ENCODE data around the gene CTAGE1. TPM values are rescaled to one million over a fixed set of nuclear protein-coding genes. Genes with fewer than 3 reads are reported as not detected.

Gene CTAGE1
- total RNA-seq, 1 donor from 2014 or later: not detected

DNA sequence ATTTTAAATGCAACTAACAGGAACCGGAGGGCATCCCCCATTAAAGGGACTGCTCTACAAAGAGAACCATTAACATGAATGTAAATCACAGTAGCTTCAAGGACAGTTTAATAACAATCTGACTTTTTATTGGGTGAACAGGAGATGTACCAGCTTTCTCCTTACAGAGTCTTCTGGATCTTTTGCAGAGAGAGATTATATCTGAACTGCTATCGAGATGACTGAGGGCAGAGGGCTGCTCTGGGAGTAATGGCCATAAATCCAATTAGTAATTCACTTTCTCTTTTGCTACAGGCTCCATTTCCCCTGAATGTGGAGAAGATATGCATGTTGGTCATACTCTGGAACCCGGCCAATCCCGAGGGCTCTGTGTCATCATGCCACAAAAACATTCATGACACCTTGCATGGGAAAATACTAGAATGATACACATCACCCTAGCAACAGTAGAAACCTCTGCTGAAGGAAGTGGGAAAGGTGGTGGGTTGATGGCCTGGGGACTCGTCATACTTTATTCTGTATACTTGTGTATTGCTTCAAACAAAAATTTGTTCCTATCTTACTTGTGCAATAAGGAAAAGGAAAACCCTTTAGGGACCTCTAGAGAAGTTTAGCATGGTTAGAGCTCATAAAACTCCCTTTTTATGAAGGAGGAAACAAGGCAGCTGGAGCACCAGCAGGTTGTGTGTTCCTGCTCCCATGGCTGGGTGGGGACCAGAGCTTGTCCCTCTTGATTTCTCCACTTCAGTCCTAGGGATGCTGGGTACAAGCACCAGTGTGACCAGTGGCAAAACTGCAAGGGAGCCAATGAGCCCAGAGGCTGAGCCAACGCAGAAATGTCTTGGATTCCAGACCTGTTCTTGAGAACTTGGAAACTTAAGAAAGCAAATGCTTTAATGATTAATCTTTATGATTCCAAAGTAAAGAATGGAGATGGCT, 26.0 kb downstream of the CTAGE1 start:
- intact Hi-C loops (cut with micrococcal nuclease): no loop called here
- Mint-ChIP-seq H3K4me1 (no peaks in the 10 kb centered on the region), H3K4me3 (no peak overlapping the region), H3K36me3 (ENCODE audit: low read depth) (no peaks in the 10 kb centered on the region), H3K9me3 (peaks cover 9% of the 10 kb centered on the region), H3K27me3 (no peaks in the 10 kb centered on the region), H3K27ac (no peak overlapping the region)
- no peak for DNase-seq

DNA sequence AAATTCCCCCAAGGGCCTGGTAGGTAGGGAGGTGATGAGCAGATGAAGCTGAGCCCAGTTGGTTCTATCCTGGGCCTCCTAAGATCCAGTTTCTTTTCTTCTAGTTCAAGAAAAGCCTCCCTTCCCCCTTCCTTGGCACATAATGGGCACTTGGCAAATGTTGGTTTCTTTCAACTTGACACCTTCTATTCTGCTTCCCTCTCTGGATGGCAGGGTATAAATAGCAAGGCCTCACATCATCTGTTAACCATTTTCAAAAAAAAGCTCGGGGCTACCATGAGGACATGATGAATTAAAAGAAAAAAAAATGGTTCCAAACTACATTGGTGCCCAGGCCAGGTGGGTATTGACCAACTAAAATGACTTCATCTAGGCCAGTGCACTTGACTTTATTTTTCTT, 29.9 kb downstream of the CTAGE1 start:
- Mint-ChIP-seq H3K27ac (no peak overlapping the region), H3K36me3 (ENCODE audit: low read depth) (no peaks in the 10 kb centered on the region), H3K9me3 (peaks cover 9% of the 10 kb centered on the region), H3K4me1 (no peaks in the 10 kb centered on the region), H3K4me3 (no peak overlapping the region), H3K27me3 (no peaks in the 10 kb centered on the region)
- DNase-seq: no peak
- intact Hi-C loops (cut with micrococcal nuclease): no loop called here

GRCh38 chr18:22387364-22387763, 30.4 kb downstream of the CTAGE1 start:
- Mint-ChIP-seq H3K4me1 (no peaks in the 10 kb centered on the region), H3K9me3 (peaks cover 9% of the 10 kb centered on the region), H3K27me3 (no peaks in the 10 kb centered on the region), H3K36me3 (ENCODE audit: low read depth) (no peaks in the 10 kb centered on the region), H3K27ac (no peak overlapping the region), H3K4me3 (no peak overlapping the region)
- no peak for DNase-seq
- intact Hi-C loops (cut with micrococcal nuclease): no loop called here

DNA sequence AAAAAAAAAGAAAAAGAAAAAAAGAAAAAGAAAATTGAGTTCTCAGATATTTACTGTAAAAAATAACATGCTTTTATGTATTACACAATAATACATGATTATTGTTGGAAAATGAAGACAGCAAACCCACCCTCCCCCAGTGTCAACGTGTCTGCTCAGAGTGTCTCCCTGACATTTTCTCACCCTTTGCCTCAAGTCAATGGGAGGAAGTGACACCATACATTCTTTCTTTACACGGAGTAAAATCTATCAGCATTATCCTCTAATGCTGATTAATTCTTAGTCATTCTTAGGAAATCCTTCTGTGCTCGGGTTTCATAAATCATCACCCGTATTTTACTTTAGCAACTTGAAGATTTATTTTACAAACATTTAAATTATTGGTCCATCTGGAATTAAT, 32.0 kb downstream of the CTAGE1 start:
- no peaks in the 10 kb centered on the region for H3K4me1 Mint-ChIP-seq
- DNase-seq: no peak
- no peaks in the 10 kb centered on the region for H3K36me3 Mint-ChIP-seq (ENCODE audit: low read depth)
- H3K27me3 Mint-ChIP-seq: no peaks in the 10 kb centered on the region
- no peak overlapping the region for H3K4me3 Mint-ChIP-seq
- intact Hi-C loops (cut with micrococcal nuclease): no loop called here
- peaks cover 9% of the 10 kb centered on the region for H3K9me3 Mint-ChIP-seq
- no peak overlapping the region for H3K27ac Mint-ChIP-seq

DNA sequence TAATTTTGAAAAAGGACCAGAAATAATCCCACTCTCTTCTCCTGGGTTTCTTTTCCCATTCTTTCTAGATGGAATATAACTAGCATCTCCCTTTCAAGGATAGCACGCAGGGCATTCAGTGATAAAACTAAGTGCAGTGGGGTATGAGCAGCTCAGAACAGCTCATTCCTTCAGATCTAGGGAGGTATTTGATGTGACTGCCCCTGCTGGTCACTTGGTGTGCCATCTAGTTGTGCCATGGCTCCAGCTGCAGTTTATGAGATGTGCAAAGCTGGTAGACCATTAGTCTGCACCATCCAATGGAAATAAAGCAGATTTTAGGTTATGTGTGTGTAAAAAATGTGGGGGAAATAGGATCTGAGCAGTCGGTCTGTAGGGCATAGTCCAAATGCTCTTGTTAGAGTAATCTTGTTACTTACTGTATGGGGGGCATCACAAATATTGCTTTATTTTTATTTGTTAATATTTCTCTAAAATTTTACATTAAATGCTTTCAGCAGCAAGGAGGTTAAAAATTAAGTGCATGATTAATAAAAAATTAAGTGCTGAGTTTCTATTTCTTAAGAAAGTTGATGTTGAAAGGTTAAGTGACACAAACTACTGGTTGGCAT, 38.9 kb downstream of the CTAGE1 start:
- no peaks in the 10 kb centered on the region for H3K36me3 Mint-ChIP-seq (ENCODE audit: low read depth)
- H3K27me3 Mint-ChIP-seq: no peaks in the 10 kb centered on the region
- H3K27ac Mint-ChIP-seq: no peak overlapping the region
- no peaks in the 10 kb centered on the region for H3K4me1 Mint-ChIP-seq
- H3K4me3 Mint-ChIP-seq: no peak overlapping the region
- no peaks in the 10 kb centered on the region for H3K9me3 Mint-ChIP-seq
- intact Hi-C loops (cut with micrococcal nuclease): no loop called here
- no peak for DNase-seq

DNA sequence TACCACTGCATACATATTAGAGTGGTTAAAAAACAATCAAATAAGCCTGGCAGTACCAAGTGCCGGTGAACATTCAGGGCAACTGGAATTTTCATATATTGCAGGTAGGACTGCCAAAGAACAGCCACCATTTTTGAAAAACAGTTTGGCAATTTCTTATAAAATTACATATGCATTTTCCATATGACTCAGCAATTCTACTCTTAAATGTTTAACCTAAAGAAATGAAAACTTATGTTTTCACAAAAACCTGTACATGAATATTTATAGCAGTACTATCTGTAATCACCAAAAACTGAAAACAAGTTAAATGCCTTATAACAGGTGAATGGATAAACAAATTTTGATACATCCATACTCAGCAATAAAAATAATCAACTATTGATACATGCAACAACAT, 39.9 kb downstream of the CTAGE1 start:
- Mint-ChIP-seq H3K4me3 (no peak overlapping the region), H3K4me1 (no peaks in the 10 kb centered on the region), H3K27me3 (no peaks in the 10 kb centered on the region), H3K27ac (no peak overlapping the region), H3K9me3 (no peaks in the 10 kb centered on the region), H3K36me3 (ENCODE audit: low read depth) (no peaks in the 10 kb centered on the region)
- DNase-seq: no peak
- intact Hi-C loops (cut with micrococcal nuclease): no loop called here

DNA sequence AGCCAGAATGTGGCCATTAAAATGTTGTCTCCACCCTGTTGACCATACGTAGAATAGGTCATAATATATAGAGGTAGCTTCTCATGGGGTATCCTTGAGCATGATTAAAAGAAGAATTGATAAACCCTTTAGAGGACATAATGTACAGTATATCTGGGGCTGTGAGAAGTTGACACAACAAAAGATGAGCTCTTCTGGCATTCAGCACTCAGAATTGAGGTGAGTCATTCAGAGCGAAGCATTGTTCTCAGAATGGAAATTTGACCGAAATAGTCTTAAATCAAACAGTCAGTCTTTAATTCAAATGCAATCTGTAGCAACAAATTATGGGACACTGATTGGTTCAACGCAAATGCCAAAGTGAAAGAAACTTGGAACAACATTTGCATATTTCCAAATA, 47.3 kb downstream of the CTAGE1 start:
- no peaks in the 10 kb centered on the region for H3K4me1 Mint-ChIP-seq
- no peaks in the 10 kb centered on the region for H3K27me3 Mint-ChIP-seq
- no peak for DNase-seq
- no peaks in the 10 kb centered on the region for H3K36me3 Mint-ChIP-seq (ENCODE audit: low read depth)
- H3K27ac Mint-ChIP-seq: no peak overlapping the region
- intact Hi-C loops (cut with micrococcal nuclease): no loop called here
- no peak overlapping the region for H3K4me3 Mint-ChIP-seq
- H3K9me3 Mint-ChIP-seq: no peaks in the 10 kb centered on the region

DNA sequence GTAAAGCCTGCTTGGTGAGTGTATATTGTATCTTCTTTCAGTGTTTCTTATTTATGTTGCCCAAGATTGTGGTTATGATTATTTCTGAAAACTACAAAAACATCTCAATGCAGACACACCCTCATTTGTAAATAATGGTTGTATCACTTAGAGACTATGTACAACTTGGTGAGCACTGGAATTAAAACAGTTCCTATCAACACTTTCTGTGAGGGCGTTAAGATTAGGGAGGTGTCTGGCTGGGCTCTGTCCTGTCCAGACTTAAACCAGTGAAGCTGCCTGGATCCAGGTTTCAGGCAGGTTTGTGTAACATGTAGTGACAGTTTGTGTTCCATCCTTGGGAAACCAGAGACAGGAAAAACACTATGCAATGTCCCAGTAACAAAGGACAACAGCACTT, 49.7 kb downstream of the CTAGE1 start:
- Mint-ChIP-seq H3K4me3 (no peak overlapping the region), H3K9me3 (no peaks in the 10 kb centered on the region), H3K4me1 (no peaks in the 10 kb centered on the region), H3K27me3 (no peaks in the 10 kb centered on the region), H3K36me3 (ENCODE audit: low read depth) (no peaks in the 10 kb centered on the region), H3K27ac (no peak overlapping the region)
- no peak for DNase-seq
- intact Hi-C loops (cut with micrococcal nuclease): no loop called here

DNA sequence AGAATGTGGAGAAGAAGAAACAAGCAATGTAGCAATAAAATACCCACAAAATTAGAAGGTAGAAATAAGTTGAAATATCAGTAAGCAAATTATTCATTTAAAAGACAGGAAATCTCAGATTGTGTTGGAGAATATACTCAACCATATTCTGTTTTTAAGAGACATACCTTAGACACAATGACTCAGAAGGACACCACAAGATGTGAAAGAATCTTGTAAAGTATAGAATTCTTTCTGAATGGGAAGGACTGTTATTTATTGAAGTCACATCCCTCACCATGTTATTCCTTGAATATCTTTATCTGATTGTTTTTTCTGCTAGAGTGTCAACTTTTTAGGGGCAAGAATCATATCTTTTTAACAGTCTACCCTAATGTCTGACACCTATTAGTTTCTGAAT, 50.4 kb downstream of the CTAGE1 start:
- no peak overlapping the region for H3K4me3 Mint-ChIP-seq
- DNase-seq: no peak
- no peaks in the 10 kb centered on the region for H3K4me1 Mint-ChIP-seq
- no peaks in the 10 kb centered on the region for H3K27me3 Mint-ChIP-seq
- intact Hi-C loops (cut with micrococcal nuclease): no loop called here
- no peaks in the 10 kb centered on the region for H3K36me3 Mint-ChIP-seq (ENCODE audit: low read depth)
- H3K9me3 Mint-ChIP-seq: no peaks in the 10 kb centered on the region
- no peak overlapping the region for H3K27ac Mint-ChIP-seq

GRCh38 chr18:22363867-22364463, 53.8 kb downstream of the CTAGE1 start:
- H3K4me3 Mint-ChIP-seq: no peak overlapping the region
- intact Hi-C loops (cut with micrococcal nuclease): no loop called here
- DNase-seq: no peak
- no peaks in the 10 kb centered on the region for H3K27me3 Mint-ChIP-seq
- no peaks in the 10 kb centered on the region for H3K36me3 Mint-ChIP-seq (ENCODE audit: low read depth)
- no peaks in the 10 kb centered on the region for H3K9me3 Mint-ChIP-seq
- H3K27ac Mint-ChIP-seq: no peak overlapping the region
- no peaks in the 10 kb centered on the region for H3K4me1 Mint-ChIP-seq

Other genes starting within 250 kb of the CTAGE1 start
- gene GATA6, start 248.3 kb downstream of the CTAGE1 start, total RNA-seq: not detected in 2 replicates